Upper lobe of left lung (tissue), 4 donors: ENCODE results near the gene CSNK1A1.

Source experiments
- CTCF ChIP-seq, 6 experiments: fragments of 450-650 bp in 4 of 6; fragments of 200-600 bp in 2 of 6; sonication (generic) in 2 of 6; IDR thresholded peaks; one replicate each; pipeline ENCODE4 v1.5.1; 2016 to 2019; ENCODE audit warnings: antibody characterized with exemption in 6 of 6
- EP300 ChIP-seq, 4 donors: sonication (generic); formaldehyde crosslinking; IDR thresholded peaks; one replicate each; pipeline ENCODE4 v1.5.1; 2017; ENCODE audit warnings: antibody characterized with exemption in 4 of 4, control low read depth in 2 of 4

GRCh38 chr5:149552553-149553160 lies 1.4 kb upstream of the CSNK1A1 start:
- no peak for TF ChIP-seq CTCF (IDR thresholded peaks at IDR 0.05)
- TF ChIP-seq EP300 (IDR thresholded peaks at IDR 0.05), result no peak
